BJ (cell line): ENCODE data around the gene PTPRG. TPM values are rescaled to one million over a fixed set of nuclear protein-coding genes. Genes with fewer than 3 reads are reported as not detected.

Experiments used
- CTCF ChIA-PET: fragments of 350-600 bp; formaldehyde crosslinking; extraction: SDS; loops from one replicate; lab custom pipeline; 2021; ENCODE audit warnings: antibody characterized with exemption, inconsistent platforms; lab: Yijun Ruan, JAX
- POLR2A ChIA-PET: fragments of 300-600 bp; sonication (Branson Sonifier 250); formaldehyde crosslinking; extraction: SDS; loops from one replicate; lab custom pipeline; 2021; ENCODE audit warnings: antibody characterized with exemption; lab: Charles Lee
- DNase-seq: peaks from one replicate; pipeline ENCODE4 v3.0.0-alpha.2; 2011; ENCODE audit warnings: low read depth
- H3K27me3 ChIP-seq: 2 replicates; pipeline ENCODE4 v1.6.0; 2011; ENCODE audit warnings: low read length; ENCODE audit not compliant: control insufficient read depth, insufficient read depth
- H3K36me3 ChIP-seq: 2 replicates; pipeline ENCODE4 v1.5.1; 2011; ENCODE audit warnings: low read length; ENCODE audit not compliant: control insufficient read depth, insufficient read depth
- H3K4me3 ChIP-seq: 2 replicates; pipeline ENCODE4 v1.5.1; 2011; ENCODE audit warnings: low read depth, mild to moderate bottlenecking, control low read depth, low read length
- CTCF ChIP-seq: IDR thresholded peaks from 2 replicates; pipeline ENCODE4 v1.5.1; 2011; ENCODE audit warnings: low read depth, mild to moderate bottlenecking, control low read depth, inconsistent platforms, low read length, moderate library complexity; ENCODE audit not compliant: insufficient read depth
- polyA plus RNA-seq: library from polyadenylated mRNA; depleted of rRNA; stranded (reverse); fragments of >200 nt; gene quantifications from 2 replicates; pipeline ENCODE4 v1.2.3, GENCODE V29; 2011

The PTPRG gene
- polyA plus RNA-seq, 1 experiment, result 20.8 TPM

- POLR2A ChIA-PET, result interaction anchor here (0.7 kb wide), 1 partner anchor 20 kb away, joined by 3 read pairs; no protein-coding TSS in a partner anchor
- peak; percentile 90 for DNase-seq
- H3K4me3 ChIP-seq, result no peak overlapping the region
- no peaks in the 10 kb centered on the region for H3K27me3 ChIP-seq
- no peak for TF ChIP-seq CTCF
- no peaks in the 10 kb centered on the region; the same call in 1 of the 2 replicates for H3K36me3 ChIP-seq
- CTCF ChIA-PET, result interaction anchor here (0.6 to 1.1 kb wide), 2 partner anchors 14 to 475 kb away, joined by 3 to 4 read pairs; no protein-coding TSS in a partner anchor
These were observed 88.9 kb downstream of the PTPRG start for GRCh38 chr3:61650276-61650675.

- H3K36me3 ChIP-seq, result no peaks in the 10 kb centered on the region; the same call in 1 of the 2 replicates
- H3K27me3 ChIP-seq, result no peaks in the 10 kb centered on the region
- TF ChIP-seq CTCF, result no peak
- no peak for DNase-seq
- ChIA-PET POLR2A (interaction anchor here (0.7 kb wide), 1 partner anchor 20 kb away, joined by 3 read pairs; no protein-coding TSS in a partner anchor), CTCF (interaction anchor here (1.1 kb wide), 1 partner anchor 13 kb away, joined by 3 read pairs; no protein-coding TSS in a partner anchor)
- no peak overlapping the region for H3K4me3 ChIP-seq
These were observed 89.5 kb downstream of the PTPRG start for GRCh38 chr3:61650719-61651410.

GRCh38 chr3:61657689-61658088 is 96.3 kb downstream of the PTPRG start:
- Histone ChIP-seq H3K27me3 (no peaks in the 10 kb centered on the region), H3K4me3 (no peak overlapping the region), H3K36me3 (no peaks in the 10 kb centered on the region; the same call in 1 of the 2 replicates)
- TF ChIP-seq CTCF, result no peak
- CTCF ChIA-PET, result interaction anchor here (0.7 to 1.5 kb wide), 2 partner anchors 11 to 23 kb away, joined by 3 read pairs; no protein-coding TSS in a partner anchor
- DNase-seq, result no peak
- POLR2A ChIA-PET, result no interaction called here

- no peak for TF ChIP-seq CTCF
- Histone ChIP-seq H3K36me3 (no peaks in the 10 kb centered on the region), H3K27me3 (no peaks in the 10 kb centered on the region), H3K4me3 (no peak overlapping the region)
- CTCF ChIA-PET, result no interaction called here
- POLR2A ChIA-PET, result no interaction called here
- no peak for DNase-seq
These were observed 101.5 kb downstream of the PTPRG start for GRCh38 chr3:61662861-61663260.

GRCh38 chr3:61663356-61664104 is 102.2 kb downstream of the PTPRG start:
- Histone ChIP-seq H3K27me3 (no peaks in the 10 kb centered on the region), H3K4me3 (peak overlapping the region; percentile 38), H3K36me3 (no peaks in the 10 kb centered on the region)
- ChIA-PET POLR2A (no interaction called here), CTCF (interaction anchor here (0.6 to 1.4 kb wide), 3 partner anchors 9 to 33 kb away, joined by 3 read pairs; no protein-coding TSS in a partner anchor)
- DNase-seq, result no peak
- no peak for TF ChIP-seq CTCF
